Activated CD4-positive, alpha-beta T cell treated with anti-CD3 and anti-CD28 coated beads, Interleukin-2, amount 50 U/mL, for 16 hours (primary cell): ENCODE data around the gene MUC21.
"Not testable (repeated sequence)": the region's sequence is repeated elsewhere in the genome, so short reads cannot be mapped to it uniquely, and the experiment has no call there.

Source experiments
- DNase-seq: peaks from one replicate; pipeline ENCODE4 v3.0.0-alpha.2; 2020

Gene MUC21

DNA sequence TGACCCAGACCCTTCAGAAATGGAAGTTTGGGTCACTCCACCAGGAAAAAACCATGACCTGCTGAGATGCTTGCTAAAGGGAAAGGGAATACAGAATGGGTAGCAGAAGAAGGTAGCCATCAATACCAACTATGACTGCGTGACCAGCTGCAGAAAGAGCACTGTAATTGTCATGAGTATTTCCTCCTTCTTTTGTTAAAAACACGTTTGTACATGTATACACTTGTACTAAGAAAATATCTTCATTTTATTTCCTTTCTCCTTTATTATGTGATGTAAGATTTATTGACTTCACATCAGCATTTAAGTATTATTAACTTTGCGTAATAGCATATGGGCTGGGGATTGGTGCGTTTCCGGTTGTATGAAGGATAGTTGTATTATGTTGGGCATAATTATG is 12.6 kb upstream of the MUC21 start:
- DNase-seq, result no peak

DNA sequence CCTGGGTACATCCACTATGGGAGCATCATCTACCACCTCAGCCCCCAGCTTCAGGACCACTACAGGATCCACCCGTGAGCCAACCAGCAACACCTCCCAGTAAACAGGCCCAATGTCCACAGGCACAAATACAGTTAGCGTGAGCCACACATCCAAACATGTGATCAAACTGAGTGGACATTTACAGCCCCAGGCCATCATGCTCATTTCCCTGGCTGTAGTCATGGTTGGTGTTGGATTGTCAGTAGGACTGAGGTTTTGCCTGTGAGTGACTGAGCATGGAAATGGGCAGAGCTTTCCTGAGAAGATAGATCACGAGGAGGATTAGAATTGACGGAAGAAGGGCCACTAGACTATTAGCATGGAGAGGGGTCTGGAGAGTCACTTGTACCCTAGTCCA is 10.7 kb upstream of the MUC21 start:
- no peak for DNase-seq

DNA sequence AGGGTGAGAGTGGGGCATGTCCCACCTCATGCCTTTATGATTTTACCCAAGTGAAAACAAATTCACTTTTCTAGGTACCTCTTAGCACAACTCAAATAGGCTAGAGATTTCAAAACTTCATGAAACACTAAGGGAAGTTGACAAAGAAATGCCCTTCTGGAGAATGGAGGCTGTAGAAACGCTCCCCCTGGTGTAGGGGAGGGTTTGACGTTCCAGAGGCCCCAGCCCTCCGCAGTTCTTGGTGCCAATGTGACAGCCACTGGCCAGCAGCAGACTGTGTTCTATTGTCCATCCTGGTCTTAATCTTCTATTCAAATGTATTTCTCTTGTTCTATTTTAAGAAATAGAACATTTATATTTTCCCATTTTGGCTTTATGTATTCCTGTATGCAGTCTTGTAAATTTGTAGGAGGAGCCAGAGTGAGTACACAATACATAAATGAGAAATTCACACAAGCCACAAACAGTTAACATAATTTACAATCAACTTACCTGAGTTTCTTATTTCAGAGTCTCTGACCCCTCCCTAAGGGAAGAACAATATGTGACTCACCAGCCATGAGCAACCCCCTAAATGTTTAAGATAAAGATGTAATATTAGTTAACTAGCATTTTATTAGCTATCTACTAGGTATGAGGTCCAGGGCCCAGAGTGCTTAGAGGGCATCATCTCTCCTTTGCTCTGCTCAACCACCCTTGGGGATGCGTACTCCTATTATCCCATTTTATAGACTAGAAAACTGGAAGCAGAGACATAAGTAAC is 8.8 kb upstream of the MUC21 start:
- DNase-seq, result no peak

DNA sequence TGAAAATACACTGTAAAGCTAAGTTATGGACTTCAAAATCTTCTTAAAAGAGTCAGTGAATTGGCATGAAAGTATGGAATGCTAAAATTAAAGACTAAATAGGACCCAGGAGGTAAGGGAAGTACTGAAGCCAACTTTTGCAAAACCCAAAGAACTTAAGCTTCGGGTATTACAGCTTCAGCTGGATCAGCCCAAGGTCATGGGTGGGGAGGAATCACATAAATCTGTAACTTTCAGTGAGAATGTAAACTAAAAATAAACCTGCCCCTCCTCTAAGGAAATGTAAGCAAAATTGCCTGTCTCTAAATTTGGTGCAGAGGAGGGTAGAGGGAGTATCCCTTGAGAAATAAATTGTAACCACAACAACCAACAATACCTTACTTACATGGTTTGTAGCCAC is 4.4 kb upstream of the MUC21 start:
- DNase-seq, result no peak

DNA sequence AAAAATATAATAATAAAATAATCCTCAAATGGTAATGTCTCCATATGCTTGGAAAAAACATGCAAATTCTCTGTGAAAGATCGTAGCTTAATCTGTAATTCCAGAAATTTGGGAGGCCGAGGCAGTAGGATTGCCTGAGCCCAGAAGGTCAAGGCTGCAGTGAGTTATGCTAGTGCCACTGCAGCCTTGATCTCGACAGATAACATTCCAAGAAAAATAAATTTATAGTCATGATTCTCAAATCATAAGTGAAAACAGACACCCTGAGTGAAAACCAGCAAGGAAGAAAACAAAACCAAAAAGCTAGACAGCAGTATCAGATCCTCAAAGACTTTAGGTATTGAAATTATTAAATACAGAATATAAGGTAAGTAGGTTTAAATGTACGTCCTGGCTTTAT is 3.8 kb upstream of the MUC21 start:
- no peak for DNase-seq

DNA sequence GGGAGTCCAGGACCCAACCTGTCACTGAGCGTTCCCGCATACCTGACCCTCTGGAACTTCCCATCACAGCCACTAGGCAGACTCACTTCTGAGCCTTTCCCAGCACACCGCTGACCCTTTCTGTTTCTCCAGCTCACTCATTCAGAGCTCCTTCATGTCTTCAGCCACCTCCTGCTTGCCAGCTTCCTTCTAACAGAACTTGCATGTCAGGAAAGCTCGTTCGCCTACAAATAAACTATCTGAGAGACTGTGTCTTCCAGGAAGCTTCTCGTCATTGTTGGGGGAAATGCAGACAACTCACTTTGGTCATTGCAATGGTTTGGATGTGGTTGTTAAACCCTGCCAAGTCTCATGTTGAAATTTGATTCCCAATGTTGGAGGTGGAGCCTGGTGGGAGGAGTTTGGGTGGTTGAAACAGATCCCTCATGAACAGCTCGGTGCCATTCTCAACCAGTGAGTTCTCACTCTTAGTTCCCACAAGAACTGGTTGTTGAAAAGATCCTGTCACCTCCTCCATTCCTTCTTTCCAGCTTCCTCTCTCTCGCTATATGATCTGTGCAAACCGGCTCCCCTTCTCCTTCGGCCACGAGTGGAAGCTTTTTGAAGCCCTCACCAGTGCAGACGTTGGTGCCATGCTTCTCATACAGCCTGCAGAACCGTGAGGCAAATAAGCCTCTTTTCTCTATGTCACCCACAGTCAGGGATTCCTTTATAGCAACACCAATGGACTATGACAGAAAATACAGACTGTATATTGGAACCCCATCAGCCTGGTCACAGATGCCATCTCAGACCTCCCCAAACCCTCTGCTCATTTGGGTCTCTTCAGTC is 1.4 kb upstream of the MUC21 start:
- DNase-seq, result no peak

DNA sequence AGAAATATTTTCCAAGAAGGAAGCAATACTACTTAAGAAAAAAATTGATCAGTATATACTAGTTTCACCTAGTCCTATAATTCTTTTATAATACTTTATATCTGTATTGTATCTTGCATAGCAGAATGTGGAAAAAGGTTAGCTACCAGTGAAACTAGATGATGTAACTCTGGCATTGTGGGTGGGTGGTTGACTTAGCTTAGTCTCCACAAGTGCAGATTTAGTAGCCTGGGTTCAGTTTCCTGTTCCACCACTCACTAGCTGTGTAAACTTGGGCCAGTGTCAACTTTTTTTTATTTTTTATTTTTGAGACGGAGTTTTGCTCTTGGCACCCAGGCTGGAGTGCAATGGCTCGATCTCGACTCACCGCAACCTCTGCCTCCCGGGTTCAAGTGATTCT is 2.0 kb downstream of the MUC21 start:
- DNase-seq, result no peak

DNA sequence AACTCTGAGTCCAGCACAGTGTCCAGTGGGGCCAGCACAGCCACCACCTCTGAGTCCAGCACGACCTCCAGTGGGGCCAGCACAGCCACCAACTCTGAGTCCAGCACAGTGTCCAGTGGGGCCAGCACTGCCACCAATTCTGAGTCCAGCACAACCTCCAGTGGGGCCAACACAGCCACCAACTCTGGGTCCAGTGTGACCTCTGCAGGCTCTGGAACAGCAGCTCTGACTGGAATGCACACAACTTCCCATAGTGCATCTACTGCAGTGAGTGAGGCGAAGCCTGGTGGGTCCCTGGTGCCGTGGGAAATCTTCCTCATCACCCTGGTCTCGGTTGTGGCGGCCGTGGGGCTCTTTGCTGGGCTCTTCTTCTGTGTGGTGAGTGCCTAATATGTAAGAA is 3.8 kb downstream of the MUC21 start:
- no peak for DNase-seq

DNA sequence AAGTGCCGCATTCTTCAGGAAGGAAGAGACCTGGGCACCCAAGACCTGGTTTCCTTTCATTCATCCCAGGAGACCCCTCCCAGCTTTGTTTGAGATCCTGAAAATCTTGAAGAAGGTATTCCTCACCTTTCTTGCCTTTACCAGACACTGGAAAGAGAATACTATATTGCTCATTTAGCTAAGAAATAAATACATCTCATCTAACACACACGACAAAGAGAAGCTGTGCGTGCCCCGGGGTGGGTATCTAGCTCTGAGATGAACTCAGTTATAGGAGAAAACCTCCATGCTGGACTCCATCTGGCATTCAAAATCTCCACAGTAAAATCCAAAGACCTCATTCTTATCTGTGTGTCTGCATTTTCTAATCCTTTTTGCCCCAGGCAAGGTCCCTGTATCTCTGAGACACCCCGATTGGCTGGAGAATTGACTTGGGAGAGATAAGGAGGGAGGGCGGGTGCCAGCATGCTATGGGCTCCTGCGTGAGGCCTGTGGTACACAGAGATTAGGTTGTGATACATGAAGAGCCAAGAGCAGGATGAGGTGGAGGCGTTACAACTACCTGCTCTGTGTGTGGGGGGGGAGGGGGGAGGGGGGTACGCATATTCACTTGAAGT is 4.8 kb downstream of the MUC21 start:
- no peak for DNase-seq

DNA sequence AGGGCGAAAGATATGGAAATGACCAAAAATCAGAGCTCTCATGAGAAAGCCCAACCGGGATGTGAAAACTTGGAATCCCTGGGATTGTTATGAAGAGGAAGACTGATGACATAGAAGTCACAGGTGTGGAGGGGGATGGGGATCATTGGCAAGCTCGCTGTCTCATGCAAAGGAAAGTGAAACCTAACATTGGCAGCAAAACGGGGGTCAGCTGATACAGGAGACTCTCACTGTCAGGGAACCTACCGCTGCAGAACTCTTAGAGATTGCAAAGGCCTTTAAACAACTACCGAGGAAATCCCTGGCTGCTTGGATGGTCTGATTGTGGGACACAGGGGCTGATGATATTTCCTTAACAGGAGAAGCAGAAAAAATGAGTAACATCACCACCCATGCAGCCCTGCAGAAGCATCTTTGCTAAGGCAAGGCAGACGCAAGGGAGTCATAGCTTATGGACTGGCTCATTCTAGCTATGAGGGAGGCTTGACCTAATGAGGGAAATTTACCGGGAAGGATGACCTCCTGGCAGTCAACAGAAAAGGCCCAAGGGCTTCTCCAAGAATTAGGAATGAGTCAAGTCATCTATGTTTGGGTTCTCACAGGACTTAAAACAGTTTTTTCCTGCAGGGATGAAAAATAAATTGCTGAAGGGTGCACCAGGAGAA is 7.0 kb downstream of the MUC21 start:
- no peak for DNase-seq

DNA sequence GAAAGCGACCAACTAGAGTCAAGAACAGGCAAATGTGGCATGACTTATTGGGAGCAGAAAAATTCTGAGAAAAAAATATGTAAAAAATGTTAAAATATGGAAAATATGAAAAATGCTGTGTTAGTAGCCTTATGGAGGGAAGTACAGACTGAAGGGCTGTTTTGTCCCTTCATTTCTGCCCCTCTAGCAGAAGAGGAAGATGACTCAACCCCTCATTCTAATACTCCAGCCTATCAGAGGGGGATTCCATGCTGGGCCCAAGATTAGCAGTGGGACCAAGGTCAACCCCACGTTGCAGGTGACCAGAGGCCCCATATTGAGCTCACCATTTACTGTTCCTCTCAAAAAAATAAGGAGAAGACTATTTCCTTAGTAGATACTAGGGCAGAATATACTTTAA is 8.4 kb downstream of the MUC21 start:
- no peak for DNase-seq

DNA sequence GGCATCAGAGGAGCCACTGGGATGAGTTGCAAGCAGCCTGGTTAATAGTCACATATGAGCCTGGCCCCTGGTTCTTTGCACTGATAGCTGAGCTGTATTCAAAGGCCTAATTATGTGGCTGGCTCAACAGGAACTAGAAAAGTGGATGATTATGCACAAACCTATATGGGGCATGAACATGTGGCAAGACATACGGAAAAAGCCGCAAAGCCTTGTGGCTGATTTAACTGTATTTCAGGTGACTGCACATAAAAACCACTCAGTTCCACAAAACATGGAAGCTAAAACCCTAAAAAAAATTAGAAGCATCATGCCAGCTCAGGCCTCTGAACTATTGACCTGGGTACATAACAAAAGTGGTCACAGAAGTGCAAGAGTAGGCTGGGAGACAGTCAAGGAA is 13.8 kb downstream of the MUC21 start:
- no peak for DNase-seq

DNA sequence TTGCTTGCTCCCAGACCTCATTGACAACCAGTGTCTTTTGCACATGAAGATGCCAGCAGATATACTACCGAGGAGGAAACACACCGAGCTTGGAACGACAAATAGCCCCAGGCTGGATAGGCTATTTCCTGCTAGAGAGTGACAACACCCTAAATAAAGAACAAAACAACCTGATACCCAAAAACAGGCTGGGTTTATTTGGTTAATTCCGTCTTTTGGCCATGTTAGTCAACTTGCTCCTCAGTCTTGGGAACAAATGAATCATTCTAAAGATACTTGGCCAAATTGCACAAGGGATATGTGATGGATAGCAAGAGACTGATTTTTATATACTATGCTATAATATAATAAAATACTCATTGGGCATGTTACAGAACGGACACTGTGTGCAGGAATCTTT is 15.3 kb downstream of the MUC21 start:
- DNase-seq, result no peak

DNA sequence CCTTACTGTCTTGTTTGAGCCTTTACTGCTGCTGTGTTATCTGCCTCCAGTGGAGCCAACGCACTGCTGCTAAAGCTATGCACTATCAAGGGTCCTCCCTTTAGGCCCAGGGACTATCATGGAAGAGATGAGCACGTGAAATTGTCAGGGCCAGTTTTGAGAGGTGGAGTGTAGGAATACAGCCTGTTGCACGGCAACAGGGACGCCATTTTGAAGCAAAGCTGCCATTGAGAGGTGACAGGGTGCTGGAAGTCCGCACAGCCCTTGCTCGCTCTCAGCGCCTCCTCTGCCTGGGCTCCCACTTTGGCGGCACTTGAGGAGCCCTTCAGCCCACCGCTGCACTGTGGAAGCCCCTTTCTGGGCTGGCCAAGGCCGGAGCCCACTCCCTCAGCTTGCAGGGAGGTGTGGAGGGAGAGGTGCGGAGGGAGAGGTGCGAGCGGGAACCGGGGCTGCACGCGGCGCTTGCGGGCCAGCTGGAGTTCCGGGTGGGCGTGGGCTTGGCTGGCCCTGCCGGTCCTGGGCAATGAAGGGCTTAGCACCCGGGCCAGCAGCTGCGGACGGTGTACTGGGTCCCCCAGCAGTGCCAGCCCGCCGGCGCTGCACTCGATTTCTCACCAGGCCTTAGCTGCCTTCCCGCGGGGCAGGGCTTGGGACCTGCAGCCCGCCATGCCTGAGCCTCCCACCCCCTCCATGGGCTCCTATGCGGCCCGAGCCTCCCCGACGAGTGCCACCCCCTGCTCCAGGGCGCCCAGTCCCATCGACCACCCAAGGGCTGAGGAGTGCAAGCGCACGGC is 16.7 kb downstream of the MUC21 start:
- DNase-seq, result not testable (repeated sequence)

DNA sequence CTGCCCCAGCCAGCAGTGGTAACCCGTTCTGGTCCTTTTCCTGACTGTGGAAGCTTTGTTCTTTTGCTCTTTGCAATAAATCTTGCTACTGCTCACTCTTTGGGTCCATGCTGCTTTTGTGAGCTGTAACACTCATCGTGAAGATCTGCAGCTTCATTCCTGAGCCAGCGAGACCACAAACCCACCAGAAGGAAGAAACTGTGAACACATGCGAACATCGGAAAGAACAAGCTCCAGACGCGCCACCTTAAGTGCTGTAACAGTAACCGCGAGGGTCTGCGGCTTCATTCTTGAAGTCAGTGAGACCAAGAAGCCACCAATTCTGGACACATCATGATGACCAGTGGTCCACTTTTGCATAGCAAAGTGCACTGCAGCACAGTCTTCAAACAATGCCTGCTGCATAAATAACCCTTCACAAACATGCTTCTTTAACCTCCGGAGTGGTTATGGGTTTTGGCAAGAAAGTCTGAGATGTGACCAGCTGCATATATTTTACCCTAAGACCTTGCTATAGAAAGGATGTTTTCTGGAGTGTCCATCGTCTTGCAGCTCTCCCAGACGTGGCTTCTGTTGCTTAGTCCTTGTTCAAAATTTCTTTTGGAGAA is 17.9 kb downstream of the MUC21 start:
- no peak for DNase-seq

DNA sequence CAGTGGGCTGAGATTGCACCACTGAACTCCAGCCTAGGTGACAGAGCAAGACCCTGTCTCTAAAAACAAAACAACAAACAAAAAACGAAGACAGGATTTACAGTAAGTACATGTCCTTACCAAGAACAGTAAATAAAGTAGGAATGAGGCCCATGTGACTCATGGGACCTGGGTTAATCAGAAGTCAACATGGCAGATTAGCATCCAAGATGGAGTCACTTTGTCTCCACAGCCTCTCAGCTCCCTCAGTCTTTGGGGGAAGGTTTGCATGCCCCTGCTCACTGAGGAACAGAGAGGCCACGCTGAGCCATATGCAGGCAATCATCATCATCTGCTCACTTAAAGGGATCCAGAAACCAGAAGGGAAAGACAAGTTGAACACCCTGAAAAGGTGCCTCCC is 19.0 kb downstream of the MUC21 start:
- no peak for DNase-seq

DNA sequence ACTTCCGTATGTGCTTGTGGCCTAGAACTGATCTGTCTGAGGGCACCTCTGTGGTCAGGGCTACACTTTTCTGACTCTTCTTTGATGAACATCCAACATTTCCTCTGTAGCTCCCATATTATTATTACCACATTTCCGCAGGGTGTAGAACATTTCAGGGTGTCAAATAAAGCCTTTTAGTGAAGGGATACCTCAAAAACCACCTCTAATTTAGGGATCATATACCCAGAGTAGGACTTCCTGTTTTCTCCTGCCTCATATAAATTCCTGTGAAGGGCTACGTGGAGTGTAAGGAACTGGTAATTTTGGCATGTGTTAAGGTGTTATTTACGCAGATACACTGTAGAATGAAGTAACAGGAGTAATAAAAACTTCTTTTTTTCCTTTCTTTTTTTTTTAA is 21.3 kb downstream of the MUC21 start:
- no peak for DNase-seq

DNA sequence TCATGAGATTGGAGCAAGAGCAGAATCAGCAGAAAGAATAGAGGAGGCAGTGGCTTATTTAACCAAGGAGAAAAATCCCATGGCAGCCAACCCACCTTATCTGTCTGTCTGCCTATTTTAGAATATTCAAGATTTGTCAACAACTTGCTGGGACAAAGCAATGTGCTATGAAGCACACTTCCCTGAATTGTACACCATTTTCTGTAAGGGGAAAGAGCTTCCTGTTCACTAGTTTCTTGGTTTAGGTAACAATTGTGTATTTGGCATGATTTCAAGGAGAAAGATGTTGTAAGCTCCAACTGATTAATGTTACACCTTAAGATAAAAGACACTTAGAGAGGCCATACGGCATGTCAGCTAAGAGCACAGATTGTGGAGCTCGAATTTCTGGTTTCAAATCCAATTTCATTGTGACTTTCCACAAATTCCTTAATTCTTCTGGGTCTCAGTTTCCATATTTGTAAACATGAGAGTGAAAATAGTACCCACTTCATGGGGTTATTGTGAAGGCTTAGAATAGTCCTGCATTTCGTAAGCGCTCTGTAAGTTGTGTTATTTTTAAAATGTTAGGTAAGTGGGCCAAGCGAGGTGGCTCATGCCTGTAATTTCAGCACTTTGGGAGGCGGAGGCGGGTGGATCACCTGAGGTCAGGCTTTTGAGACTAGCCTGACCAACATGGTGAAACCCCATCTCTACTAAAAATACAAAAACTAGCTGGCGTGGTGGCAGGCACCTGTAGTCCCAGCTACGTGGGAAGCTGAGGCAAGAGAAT is 21.9 kb downstream of the MUC21 start:
- DNase-seq, result no peak

DNA sequence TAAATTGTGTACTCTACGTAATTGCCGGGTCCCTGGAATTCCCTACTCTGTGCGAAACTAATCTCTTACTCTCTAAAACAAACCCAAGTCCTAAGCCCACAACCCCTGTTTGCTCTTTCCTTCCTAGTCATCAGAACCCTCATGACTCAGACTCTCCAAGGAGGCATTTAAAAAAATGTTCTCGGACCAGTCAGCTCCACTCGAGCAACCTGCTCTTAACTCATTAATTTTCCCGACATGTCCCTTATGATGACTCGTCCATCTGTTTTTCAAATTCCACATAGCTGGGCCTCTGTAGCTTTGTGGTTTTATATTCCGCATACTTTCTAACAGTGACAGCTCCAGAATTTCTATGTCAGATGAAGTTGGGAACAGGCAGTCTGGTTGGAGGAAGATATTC is 24.2 kb downstream of the MUC21 start:
- no peak for DNase-seq

DNA sequence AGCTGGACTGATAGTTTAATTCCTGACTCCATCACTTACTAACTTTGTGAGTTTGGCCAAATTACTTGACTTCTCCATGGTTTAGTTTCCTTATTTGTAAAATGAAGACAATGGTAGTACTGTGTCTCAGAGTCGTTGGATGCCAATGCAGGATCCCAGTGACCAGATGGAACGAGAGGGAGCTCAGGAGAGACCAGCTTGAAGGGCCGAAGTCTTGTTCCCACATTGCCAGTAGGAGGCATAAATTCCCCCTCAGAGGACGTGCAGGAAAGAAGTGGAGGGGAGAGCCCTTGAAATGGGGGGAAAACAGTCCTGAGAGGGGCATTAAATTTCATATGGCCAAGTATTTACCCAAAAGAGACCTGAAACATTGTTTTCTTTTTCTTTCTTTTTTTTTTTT is 24.6 kb downstream of the MUC21 start:
- no peak for DNase-seq

DNA sequence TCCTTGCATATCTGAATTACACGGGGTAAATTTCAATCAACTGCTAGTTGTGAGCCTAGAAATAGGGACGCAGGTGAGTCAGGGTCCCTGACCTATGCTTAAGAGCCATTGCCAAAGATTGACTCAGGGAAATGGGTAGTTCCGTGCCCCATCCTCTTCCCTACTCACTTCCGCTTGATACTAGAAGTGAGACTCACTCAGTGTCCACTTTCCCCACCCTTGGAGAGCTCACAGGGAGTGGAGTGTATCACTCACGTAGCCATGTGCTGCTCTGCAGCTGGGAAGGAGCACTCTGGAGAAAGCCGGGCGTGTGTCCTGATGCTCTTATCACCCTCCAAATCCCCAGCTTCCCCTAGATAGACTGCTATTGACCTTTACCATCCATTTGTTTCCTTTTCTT is 26.2 kb downstream of the MUC21 start:
- no peak for DNase-seq
